GM12873 (cell line): ENCODE data around the gene FRS2.

Experiments
- CTCF ChIP-seq: IDR thresholded peaks from 2 replicates; pipeline ENCODE4 v1.5.1; 2012; ENCODE audit warnings: low read depth, mild to moderate bottlenecking, moderate library complexity, low read length, control low read depth; ENCODE audit not compliant: insufficient read depth; ENCODE audit errors: missing control alignments

The FRS2 gene

DNA sequence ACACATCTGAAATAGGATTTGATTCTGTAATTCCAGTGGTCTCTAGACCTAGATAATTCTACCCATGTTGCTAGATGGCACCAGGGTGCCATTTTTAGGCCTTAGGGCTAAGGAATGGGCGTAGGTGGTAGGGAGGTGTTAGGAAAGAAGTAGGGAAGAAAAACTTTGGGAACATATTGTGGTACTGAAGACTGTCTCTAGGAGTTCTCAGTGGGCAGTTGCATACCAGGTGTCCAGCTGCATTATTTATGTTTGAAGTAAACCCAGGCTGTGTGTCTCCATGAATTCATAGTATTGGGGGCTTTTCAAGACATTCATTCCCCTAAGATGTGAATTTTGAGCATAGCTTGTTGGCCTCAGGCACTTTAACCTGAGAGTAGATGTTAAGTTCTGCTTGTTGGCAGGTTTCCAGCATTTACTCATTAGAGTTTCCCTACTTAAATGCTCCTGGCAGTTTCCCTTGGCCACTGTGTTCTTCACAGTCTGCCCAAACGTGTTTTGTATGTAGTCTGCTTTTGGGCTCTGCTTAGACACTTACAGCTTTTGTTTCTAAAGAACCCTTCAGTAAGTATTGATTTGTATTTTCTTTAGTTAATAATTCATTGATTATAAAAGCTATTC lies 83.5 kb downstream of the FRS2 start:
- no peak for TF ChIP-seq CTCF

- no peak for TF ChIP-seq CTCF
Observed at GRCh38 chr12:69555461-69555860, 85.3 kb downstream of the FRS2 start.

DNA sequence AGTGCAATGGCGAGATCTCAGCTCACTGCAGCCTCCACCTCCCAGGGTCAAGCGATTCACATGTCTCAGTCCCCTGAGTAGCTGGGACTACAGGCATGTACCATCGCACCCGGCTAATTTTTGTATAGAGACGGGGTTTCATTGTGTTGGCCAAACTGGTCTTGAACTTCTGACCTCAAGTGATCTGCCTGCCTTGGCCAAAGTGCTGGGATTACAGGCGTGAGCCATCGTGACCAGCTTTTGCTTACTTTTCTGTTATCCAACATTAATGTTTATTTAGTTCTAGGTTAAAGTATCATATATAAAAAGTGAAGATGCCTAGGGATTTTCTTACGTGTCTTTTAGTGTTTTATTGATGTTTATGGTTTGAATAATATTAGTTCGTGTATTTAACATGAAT lies 86.2 kb downstream of the FRS2 start:
- TF ChIP-seq CTCF = no peak

- no peak for TF ChIP-seq CTCF
Observed at GRCh38 chr12:69563166-69563762, 93.1 kb downstream of the FRS2 start.

DNA sequence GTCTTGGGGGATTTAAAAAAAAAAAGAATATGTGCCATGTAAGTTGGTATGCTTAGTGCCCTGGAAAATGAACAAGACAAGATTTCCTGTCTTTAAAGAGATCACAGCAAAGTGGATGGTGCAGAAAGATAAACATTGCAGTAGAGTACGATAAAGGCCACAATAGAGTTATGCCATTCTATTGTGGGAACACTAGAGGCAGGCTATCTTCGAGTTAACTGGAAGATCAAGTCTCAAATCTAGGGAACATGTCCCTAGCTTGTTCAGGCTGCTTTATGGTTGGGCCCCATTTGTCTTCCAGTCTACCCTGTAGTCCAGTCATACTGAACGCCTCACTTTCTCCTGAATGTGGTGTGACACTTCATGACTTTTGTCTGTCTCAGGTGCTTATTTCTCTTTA lies 96.4 kb downstream of the FRS2 start:
- TF ChIP-seq CTCF = peak; percentile 9

DNA sequence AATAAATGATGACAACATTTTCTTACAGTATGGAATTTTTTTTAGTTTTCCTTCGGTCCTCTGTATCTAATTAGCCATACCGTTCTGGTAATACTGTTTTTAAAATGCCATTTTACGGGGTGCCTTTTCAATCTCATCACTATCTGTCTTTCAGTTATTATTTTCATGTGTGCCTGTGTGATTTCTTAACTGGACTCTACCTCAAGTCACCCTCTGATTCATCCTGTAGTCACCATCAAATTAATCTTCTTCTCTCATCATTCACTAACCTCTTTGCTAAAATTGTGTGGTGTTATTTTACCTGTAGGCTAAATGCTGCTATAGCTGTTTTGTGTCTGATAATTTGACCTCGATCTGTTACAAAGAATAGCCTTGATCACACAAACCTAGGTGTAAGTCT lies 99.0 kb downstream of the FRS2 start:
- TF ChIP-seq CTCF = no peak

DNA sequence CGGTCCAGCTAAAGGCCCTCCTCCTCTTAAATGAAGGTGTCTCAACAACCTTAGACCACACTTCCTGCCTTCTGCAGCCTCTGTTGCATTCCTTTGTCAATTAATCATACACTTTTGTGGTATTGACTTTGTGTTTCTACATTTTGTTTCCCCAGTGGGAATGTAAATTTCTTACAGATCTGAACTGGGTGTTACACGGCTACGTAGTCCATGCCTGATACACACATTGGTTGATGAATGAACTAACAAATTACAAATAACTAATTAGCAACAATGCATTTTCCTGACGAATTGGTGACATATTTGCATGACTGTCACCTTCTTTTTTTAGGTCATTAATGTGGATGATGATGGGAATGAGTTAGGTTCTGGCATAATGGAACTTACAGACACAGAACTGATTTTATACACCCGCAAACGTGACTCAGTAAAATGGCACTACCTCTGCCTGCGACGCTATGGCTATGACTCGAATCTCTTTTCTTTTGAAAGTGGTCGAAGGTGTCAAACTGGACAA lies 99.9 kb downstream of the FRS2 start:
- no peak for TF ChIP-seq CTCF
